Activated CD8-positive, alpha-beta memory T cell treated with anti-CD3 and anti-CD28 coated beads, Interleukin-2, amount 10 ng/mL, durations not matched to agents 7 days and 5 days (primary cell): ENCODE measurements around the gene VRK3. TPM values are rescaled to one million over a fixed set of nuclear protein-coding genes. Genes with fewer than 3 reads are reported as not detected.
"Not testable (repeated sequence)": the region's sequence is repeated elsewhere in the genome, so short reads cannot be mapped to it uniquely, and the experiment has no call there.

ENCODE experiments used
- ATAC-seq: fragments of 150-1000 bp; cut with Tn5 transposase; one replicate; pipeline ENCODE4 v1.10.0; 2021; ENCODE audit warnings: moderate library complexity
- CTCF ChIA-PET: fragments of 350-600 bp; sonication (Branson Sonifier 250); formaldehyde crosslinking; loops from one replicate; lab custom pipeline; 2021; ENCODE audit warnings: antibody characterized with exemption; lab: Charles Lee
- DNase-seq: peaks from one replicate; pipeline ENCODE4 v3.0.0-alpha.2; 2020
- H3K27ac Mint-ChIP-seq: one replicate; pipeline ENCODE4 v1.8.0; 2021; ENCODE audit warnings: mild to moderate bottlenecking, mixed read lengths
- H3K27me3 Mint-ChIP-seq: one replicate; pipeline ENCODE4 v1.8.0; 2021; ENCODE audit warnings: mixed read lengths
- H3K36me3 Mint-ChIP-seq: one replicate; pipeline ENCODE4 v1.8.0; 2021; ENCODE audit warnings: mild to moderate bottlenecking, mixed read lengths
- H3K4me1 Mint-ChIP-seq: one replicate; pipeline ENCODE4 v1.8.0; 2021; ENCODE audit warnings: mixed read lengths
- H3K4me3 Mint-ChIP-seq: one replicate; pipeline ENCODE4 v1.8.0; 2021; ENCODE audit warnings: mild to moderate bottlenecking, moderate library complexity, mixed read lengths
- H3K9me3 Mint-ChIP-seq: one replicate; pipeline ENCODE4 v1.8.0; 2022; ENCODE audit warnings: low read depth, mixed read lengths
- total RNA-seq, 2 experiments: library from RNA; stranded (reverse); gene quantifications; one replicate each; pipeline ENCODE4 v1.2.3, GENCODE V29; 2021

The VRK3 gene
- total RNA-seq, 2 experiments from 2014 or later: 70.5 to 71.3 TPM

- Mint-ChIP-seq H3K27ac (no peak overlapping the region), H3K27me3 (peaks cover 24% of the 10 kb centered on the region), H3K9me3 (no peaks in the 10 kb centered on the region), H3K36me3 (no peaks in the 10 kb centered on the region), H3K4me3 (no peak overlapping the region), H3K4me1 (peaks cover 6% of the 10 kb centered on the region)
- ATAC-seq (no peak), DNase-seq (no peak)
- CTCF ChIA-PET: no interaction called here
These were observed 69.1 kb downstream of the VRK3 start for GRCh38 chr19:49956115-49956495.

DNA sequence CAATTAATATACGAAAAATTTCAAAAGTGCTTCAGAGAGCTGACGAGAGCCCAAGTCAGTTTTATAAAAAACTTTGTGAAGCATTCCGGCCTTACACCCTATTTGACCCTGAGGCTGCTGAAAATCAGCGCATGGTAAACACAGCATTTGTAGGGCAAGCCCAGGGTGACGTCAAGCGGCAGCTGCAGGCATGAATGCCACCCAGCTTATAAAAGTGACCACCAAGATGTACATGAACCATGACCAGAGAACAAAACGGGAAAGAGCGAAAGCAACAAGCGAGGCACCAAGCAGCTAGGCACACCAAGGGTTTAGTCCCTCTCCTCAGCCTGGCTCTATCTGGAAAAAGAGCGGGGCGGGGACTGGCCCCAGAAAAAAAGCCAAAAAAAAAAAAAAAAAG, 70.2 kb downstream of the VRK3 start:
- Mint-ChIP-seq H3K27ac (no peak overlapping the region), H3K4me3 (no peak overlapping the region), H3K4me1 (peaks cover 6% of the 10 kb centered on the region), H3K36me3 (no peaks in the 10 kb centered on the region), H3K27me3 (peaks cover 26% of the 10 kb centered on the region), H3K9me3 (no peaks in the 10 kb centered on the region)
- DNase-seq (no peak), ATAC-seq (no peak)
- CTCF ChIA-PET: interaction anchor here (1.1 to 1.3 kb wide), 2 partner anchors 17 to 181 kb away, joined by 3 to 4 read pairs; no protein-coding TSS in a partner anchor

DNA sequence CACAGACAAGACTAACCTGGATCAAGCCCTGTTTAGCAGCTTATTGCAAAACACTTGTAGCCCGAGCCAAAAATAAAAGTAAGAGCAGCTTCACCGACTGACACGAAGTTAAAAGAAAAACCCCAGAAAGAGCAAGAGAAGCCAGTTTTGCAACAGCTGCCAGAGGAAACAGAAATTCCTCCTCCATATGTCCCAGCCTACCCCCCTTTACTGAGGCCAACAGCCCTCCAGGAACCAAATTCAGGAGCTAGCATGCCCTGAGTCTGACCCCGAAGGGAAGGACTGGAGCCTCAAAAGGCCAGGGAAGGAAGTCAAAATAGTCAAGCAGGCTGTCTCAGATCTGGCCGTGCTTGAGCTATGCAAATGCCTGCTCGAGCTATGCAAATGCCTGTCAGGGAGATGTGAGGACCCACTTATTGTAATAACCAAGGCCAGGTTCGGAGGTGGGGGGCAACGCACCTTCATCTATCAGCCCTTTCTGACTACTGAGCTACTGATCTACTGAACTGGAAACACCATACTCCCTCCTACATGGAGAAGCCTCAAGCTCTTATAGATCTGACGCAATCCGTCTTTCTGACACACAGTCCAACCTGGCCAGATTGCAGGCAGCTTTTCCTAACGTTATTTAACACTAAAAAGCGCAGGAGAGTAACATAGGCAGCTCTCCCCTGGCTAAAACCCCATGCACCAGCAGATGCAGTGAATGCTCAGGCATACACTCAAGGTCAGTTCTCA, 70.9 kb downstream of the VRK3 start:
- H3K27me3 Mint-ChIP-seq: peaks cover 26% of the 10 kb centered on the region
- no peak overlapping the region for H3K27ac Mint-ChIP-seq
- no peaks in the 10 kb centered on the region for H3K9me3 Mint-ChIP-seq
- no peaks in the 10 kb centered on the region for H3K36me3 Mint-ChIP-seq
- CTCF ChIA-PET: interaction anchor here (0.8 to 1.3 kb wide), 3 partner anchors 11 to 182 kb away, joined by 3 to 4 read pairs (median 3); no protein-coding TSS in a partner anchor
- ATAC-seq (no peak), DNase-seq (no peak)
- peaks cover 6% of the 10 kb centered on the region for H3K4me1 Mint-ChIP-seq
- H3K4me3 Mint-ChIP-seq: no peak overlapping the region

GRCh38 chr19:49953416-49953815, 71.8 kb downstream of the VRK3 start:
- ATAC-seq: no peak
- Mint-ChIP-seq H3K4me1 (peaks cover 6% of the 10 kb centered on the region), H3K4me3 (no peak overlapping the region)

DNA sequence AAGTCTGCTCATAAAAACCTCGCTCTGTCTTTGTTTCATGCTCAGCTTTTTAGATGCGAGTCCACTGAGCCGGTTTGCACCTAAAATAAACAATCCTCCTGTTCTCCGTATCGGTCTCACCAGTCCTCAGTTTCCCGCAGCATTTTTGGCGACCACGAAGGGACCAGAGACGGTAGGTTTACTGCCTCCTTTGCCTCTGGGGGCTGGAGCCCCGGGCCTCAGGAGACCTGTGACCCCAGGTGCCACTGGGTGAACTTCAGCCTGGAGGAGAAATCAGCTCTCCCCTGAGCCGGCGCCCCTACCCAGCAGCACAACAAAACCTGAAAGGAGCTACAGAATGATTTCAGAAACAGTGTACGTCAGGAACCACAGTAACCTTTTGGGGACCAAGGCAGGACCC, 72.3 kb downstream of the VRK3 start:
- CTCF ChIA-PET: interaction anchor here (1.0 kb wide), 1 partner anchor 15 kb away, joined by 5 read pairs; no protein-coding TSS in a partner anchor
- no peaks in the 10 kb centered on the region for H3K9me3 Mint-ChIP-seq
- no peak for ATAC-seq
- H3K36me3 Mint-ChIP-seq: no peaks in the 10 kb centered on the region
- H3K4me1 Mint-ChIP-seq: peaks cover 6% of the 10 kb centered on the region
- H3K27me3 Mint-ChIP-seq: peaks cover 26% of the 10 kb centered on the region
- H3K4me3 Mint-ChIP-seq: no peak overlapping the region
- DNase-seq: no peak
- no peak overlapping the region for H3K27ac Mint-ChIP-seq

More at GRCh38 chr19:49953416-49953815, 71.8 kb downstream of the VRK3 start:
- no peak overlapping the region for H3K27ac Mint-ChIP-seq
- no peak for DNase-seq
- no peaks in the 10 kb centered on the region for H3K9me3 Mint-ChIP-seq
- H3K36me3 Mint-ChIP-seq: no peaks in the 10 kb centered on the region
- CTCF ChIA-PET: interaction anchor here (1.0 kb wide), 1 partner anchor 16 kb away, joined by 5 read pairs; no protein-coding TSS in a partner anchor
- peaks cover 26% of the 10 kb centered on the region for H3K27me3 Mint-ChIP-seq

DNA sequence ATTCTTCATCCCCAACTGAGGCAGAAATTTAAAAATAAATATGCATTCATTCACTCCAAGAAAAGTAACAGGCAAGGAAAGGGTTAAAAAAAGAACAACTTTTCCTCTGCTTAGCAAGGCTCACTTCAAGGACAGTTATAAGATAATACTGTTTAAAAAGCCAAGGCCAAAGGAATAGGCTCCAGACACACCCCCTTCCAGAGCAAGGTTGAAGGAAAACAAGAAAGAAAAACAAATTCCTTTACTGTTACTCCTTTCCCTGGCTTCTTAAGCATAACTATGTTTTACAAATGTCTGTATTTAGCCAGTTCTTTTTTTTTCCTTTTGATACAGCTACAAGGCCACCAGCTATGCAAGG, 72.7 kb downstream of the VRK3 start:
- no peaks in the 10 kb centered on the region for H3K9me3 Mint-ChIP-seq
- H3K27ac Mint-ChIP-seq: no peak overlapping the region
- CTCF ChIA-PET: interaction anchor here (1.0 kb wide), 1 partner anchor 15 kb away, joined by 5 read pairs; no protein-coding TSS in a partner anchor
- H3K36me3 Mint-ChIP-seq: no peaks in the 10 kb centered on the region
- peaks cover 6% of the 10 kb centered on the region for H3K4me1 Mint-ChIP-seq
- ATAC-seq (no peak), DNase-seq (no peak)
- peaks cover 26% of the 10 kb centered on the region for H3K27me3 Mint-ChIP-seq
- H3K4me3 Mint-ChIP-seq: no peak overlapping the region

DNA sequence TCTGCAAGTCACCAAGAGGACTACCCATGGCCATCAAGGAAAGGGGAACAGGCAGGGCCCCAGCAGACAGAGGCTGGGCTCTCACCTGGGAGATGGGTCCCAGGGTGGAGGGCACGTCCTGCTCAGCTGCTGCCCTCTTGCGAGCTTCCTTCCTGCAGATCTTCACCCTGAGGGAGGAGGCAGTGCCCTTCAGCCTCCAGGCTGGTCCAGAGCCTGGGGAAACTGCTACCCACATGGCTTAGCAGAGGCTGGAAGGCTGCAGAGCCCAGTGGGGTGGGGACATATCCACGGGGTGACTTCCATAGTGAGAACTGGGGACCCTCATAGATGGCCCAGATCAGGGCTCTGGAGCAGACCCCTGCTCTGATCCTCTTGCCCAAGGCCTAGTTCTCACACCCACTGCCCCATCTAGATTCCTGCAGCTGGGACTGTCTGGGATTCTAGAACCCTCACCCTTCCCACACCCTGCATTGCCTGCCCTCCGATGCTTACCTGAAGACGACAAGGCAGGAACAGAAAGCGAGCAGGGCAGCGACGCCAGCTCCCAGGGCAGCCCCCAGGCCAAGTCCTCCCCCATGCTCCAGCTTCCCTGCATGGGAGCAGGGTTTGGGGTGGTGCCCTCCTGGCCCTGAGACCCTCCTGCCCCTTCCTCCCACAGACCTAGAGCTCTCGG, 73.2 kb downstream of the VRK3 start:
- ATAC-seq (no peak), DNase-seq (no peak)
- H3K27me3 Mint-ChIP-seq: peaks cover 26% of the 10 kb centered on the region
- no peaks in the 10 kb centered on the region for H3K9me3 Mint-ChIP-seq
- H3K27ac Mint-ChIP-seq: no peak overlapping the region
- H3K4me3 Mint-ChIP-seq: no peak overlapping the region
- H3K36me3 Mint-ChIP-seq: no peaks in the 10 kb centered on the region
- CTCF ChIA-PET: interaction anchor here (1.0 to 1.6 kb wide), 2 partner anchors 11 to 19 kb away, joined by 3 to 4 read pairs; no protein-coding TSS in a partner anchor
- peaks cover 6% of the 10 kb centered on the region for H3K4me1 Mint-ChIP-seq

GRCh38 chr19:49950956-49951526, 74.1 kb downstream of the VRK3 start:
- CTCF ChIA-PET: interaction anchor here (1.0 to 2.5 kb wide), 4 partner anchors 10 to 185 kb away, joined by 3 to 9 read pairs (median 6); no protein-coding TSS in a partner anchor

GRCh38 chr19:49950590-49950948, 74.6 kb downstream of the VRK3 start:
- H3K36me3 Mint-ChIP-seq: no peaks in the 10 kb centered on the region
- no peak overlapping the region for H3K27ac Mint-ChIP-seq
- no peak for ATAC-seq
- H3K9me3 Mint-ChIP-seq: no peaks in the 10 kb centered on the region
- peaks cover 6% of the 10 kb centered on the region for H3K4me1 Mint-ChIP-seq
- peaks cover 26% of the 10 kb centered on the region for H3K27me3 Mint-ChIP-seq
- no peak for DNase-seq
- no peak overlapping the region for H3K4me3 Mint-ChIP-seq
- CTCF ChIA-PET: interaction anchor here (1.2 to 2.5 kb wide), 3 partner anchors 13 to 185 kb away, joined by 4 to 9 read pairs (median 7); no protein-coding TSS in a partner anchor

More at GRCh38 chr19:49950956-49951526, 74.1 kb downstream of the VRK3 start:
- DNase-seq (no peak), ATAC-seq (no peak)
- H3K4me1 Mint-ChIP-seq: peaks cover 6% of the 10 kb centered on the region
- no peaks in the 10 kb centered on the region for H3K9me3 Mint-ChIP-seq
- no peak overlapping the region for H3K27ac Mint-ChIP-seq
- peaks cover 26% of the 10 kb centered on the region for H3K27me3 Mint-ChIP-seq
- H3K4me3 Mint-ChIP-seq: no peak overlapping the region
- H3K36me3 Mint-ChIP-seq: no peaks in the 10 kb centered on the region

- Mint-ChIP-seq H3K4me1 (peaks cover 6% of the 10 kb centered on the region), H3K36me3 (no peaks in the 10 kb centered on the region), H3K4me3 (no peak overlapping the region), H3K9me3 (no peaks in the 10 kb centered on the region), H3K27me3 (peaks cover 26% of the 10 kb centered on the region), H3K27ac (no peak overlapping the region)
- DNase-seq (no peak), ATAC-seq (no peak)
- CTCF ChIA-PET: interaction anchor here (1.2 to 2.5 kb wide), 2 partner anchors 12 to 186 kb away, joined by 7 to 9 read pairs; no protein-coding TSS in a partner anchor
These were observed 75.2 kb downstream of the VRK3 start for GRCh38 chr19:49949742-49950589.

GRCh38 chr19:49946415-49946814, 78.8 kb downstream of the VRK3 start:
- H3K27me3 Mint-ChIP-seq: peaks cover 30% of the 10 kb centered on the region
- H3K4me3 Mint-ChIP-seq: no peak overlapping the region
- no peak overlapping the region for H3K27ac Mint-ChIP-seq
- H3K4me1 Mint-ChIP-seq: peaks cover 8% of the 10 kb centered on the region
- CTCF ChIA-PET: no interaction called here
- H3K36me3 Mint-ChIP-seq: no peaks in the 10 kb centered on the region
- peaks cover 2% of the 10 kb centered on the region for H3K9me3 Mint-ChIP-seq
- DNase-seq (no peak), ATAC-seq (no peak)

GRCh38 chr19:49944567-49944966, 80.6 kb downstream of the VRK3 start:
- H3K36me3 Mint-ChIP-seq, H3K9me3 Mint-ChIP-seq, CTCF ChIA-PET, ATAC-seq, H3K27ac Mint-ChIP-seq, DNase-seq, H3K4me3 Mint-ChIP-seq: not testable (repeated sequence)
- Mint-ChIP-seq H3K4me1 (peaks cover 18% of the 10 kb centered on the region), H3K27me3 (peaks cover 32% of the 10 kb centered on the region)
